ENCODE measurements around the gene HOXA10. TPM values are rescaled to one million over a fixed set of nuclear protein-coding genes. Genes with fewer than 3 reads are reported as not detected.
A peak's percentile ranks its signal among the peaks of the same experiment; 100 is the strongest.

The HOXA10 gene
- total RNA-seq, 2 experiments from 2014 or later = not detected

- intact Hi-C loops (cut with DNase I, micrococcal nuclease) = loop anchor here (1.0 to 10.0 kb wide), 4 partner anchors 473 to 993 kb away; partner anchors contain the start of genes HIBADH (in 1 of the 2), JAZF1 (in 1 of the 2) and TAX1BP1 (in 1 of the 2)
Measured at GRCh38 chr7:27191833-27192545, 17.9 kb upstream of the HOXA10 start.

GRCh38 chr7:27191161-27191731 is 17.1 kb upstream of the HOXA10 start:
- ChIA-PET CTCF (interaction anchor here (1.1 to 1.5 kb wide), 3 partner anchors 12 to 830 kb away, joined by 3 to 9 read pairs (median 6); no protein-coding TSS in a partner anchor), POLR2A (no interaction called here)
- no peak for DNase-seq

More at GRCh38 chr7:27191833-27192545, 17.9 kb upstream of the HOXA10 start:
- H3K27me3 Mint-ChIP-seq = peaks cover 99% of the 10 kb centered on the region
- DNase-seq (no peak), ATAC-seq (ENCODE audit: poor library complexity) (no peak)
- no peaks in the 10 kb centered on the region for H3K9me3 Mint-ChIP-seq
- Histone ChIP-seq H3K9me3 (ENCODE audit: control insufficient read depth in 1 of 2, insufficient read depth in 1 of 2, low read length in 2 of 2) (peaks cover 0 to 36% of the 10 kb centered on the region in 2 experiments), H3K36me3 (ENCODE audit: insufficient read depth, low read length) (no peaks in the 10 kb centered on the region), H3K27me3 (ENCODE audit: control insufficient read depth in 1 of 2, insufficient read depth in 2 of 2, low read length in 2 of 2) (peaks cover 89 to 96% of the 10 kb centered on the region in 2 experiments), H3K27ac (ENCODE audit: low read depth in 1 of 2, low read length in 2 of 2) (no peak overlapping the region), H3K4me1 (ENCODE audit: insufficient read depth, low read length) (peaks cover 54% of the 10 kb centered on the region), H3K4me3 (ENCODE audit: low read length) (no peak overlapping the region)
- no peaks in the 10 kb centered on the region for H3K36me3 Mint-ChIP-seq (ENCODE audit: low read depth)
- CTCF ChIA-PET = interaction anchor here (0.8 to 1.5 kb wide), 3 partner anchors 12 to 41 kb away, joined by 3 to 9 read pairs (median 3); no protein-coding TSS in a partner anchor
- peak overlapping the region; percentile 45 for H3K4me3 Mint-ChIP-seq
- H3K27ac Mint-ChIP-seq = no peak overlapping the region
- TF ChIP-seq CTCF (IDR thresholded peaks at IDR 0.05) = no peak
- H3K4me1 Mint-ChIP-seq (ENCODE audit: low read depth) = peaks cover 56% of the 10 kb centered on the region
- POLR2A ChIA-PET = interaction anchor here (0.5 to 1.5 kb wide), 5 partner anchors 9 to 419 kb away, joined by 3 to 5 read pairs (median 4); no protein-coding TSS in a partner anchor

More at GRCh38 chr7:27191161-27191731, 17.1 kb upstream of the HOXA10 start:
- H3K27me3 Mint-ChIP-seq = peaks cover 99% of the 10 kb centered on the region
- no peak for TF ChIP-seq CTCF (IDR thresholded peaks at IDR 0.05)
- intact Hi-C loops (cut with DNase I, micrococcal nuclease) = loop anchor here in 1 of 2 experiments (10.0 kb wide), 3 partner anchors 474 to 994 kb away; partner anchors contain the start of genes HIBADH, JAZF1 and TAX1BP1
- H3K27ac ChIP-seq (ENCODE audit: low read depth in 1 of 2, low read length in 2 of 2) = no peak overlapping the region
- H3K27ac Mint-ChIP-seq = no peak overlapping the region
- no peaks in the 10 kb centered on the region for H3K36me3 ChIP-seq (ENCODE audit: insufficient read depth, low read length)
- peaks cover 58% of the 10 kb centered on the region for H3K4me1 ChIP-seq (ENCODE audit: insufficient read depth, low read length)
- H3K4me1 Mint-ChIP-seq (ENCODE audit: low read depth) = peaks cover 61% of the 10 kb centered on the region
- no peak for ATAC-seq (ENCODE audit: poor library complexity)
- H3K9me3 Mint-ChIP-seq = no peaks in the 10 kb centered on the region
- no peak overlapping the region for H3K4me3 ChIP-seq (ENCODE audit: low read length)
- peaks cover 0 to 39% of the 10 kb centered on the region in 2 experiments for H3K9me3 ChIP-seq (ENCODE audit: control insufficient read depth in 1 of 2, insufficient read depth in 1 of 2, low read length in 2 of 2)
- peaks cover 92 to 96% of the 10 kb centered on the region in 2 experiments for H3K27me3 ChIP-seq (ENCODE audit: control insufficient read depth in 1 of 2, insufficient read depth in 2 of 2, low read length in 2 of 2)
- no peaks in the 10 kb centered on the region for H3K36me3 Mint-ChIP-seq (ENCODE audit: low read depth)
- H3K4me3 Mint-ChIP-seq = peak overlapping the region; percentile 45
